D721Med (cell line): Measurements from ENCODE around the gene PHF12.

ENCODE experiments used
- DNase-seq: peaks from one replicate; pipeline ENCODE4 v3.0.0; 2011; ENCODE audit warnings: low spot score; ENCODE audit not compliant: insufficient read length
- FAIRE-seq: peaks from 2 replicates; lab custom pipeline; 2011; peaks lifted over from hg19 to GRCh38; lab: Jason Lieb, UNC
- CTCF ChIP-seq: IDR thresholded peaks from 2 replicates; pipeline ENCODE4 v1.5.1; 2012; ENCODE audit warnings: mild to moderate bottlenecking, control low read depth; ENCODE audit not compliant: insufficient read depth; ENCODE audit errors: missing control alignments

Gene PHF12

GRCh38 chr17:28917465-28917864, 33.9 kb downstream of the PHF12 start:
- DNase-seq (no peak), FAIRE-seq (no peak)
- TF ChIP-seq CTCF, result no peak

- FAIRE-seq (no peak), DNase-seq (no peak)
- TF ChIP-seq CTCF, result no peak
These were observed 34.3 kb downstream of the PHF12 start for GRCh38 chr17:28917029-28917428.

GRCh38 chr17:28916302-28916934, 34.9 kb downstream of the PHF12 start:
- peak; percentile 82 for TF ChIP-seq CTCF
- no peak for FAIRE-seq
- DNase-seq, result peak; percentile 41

DNA sequence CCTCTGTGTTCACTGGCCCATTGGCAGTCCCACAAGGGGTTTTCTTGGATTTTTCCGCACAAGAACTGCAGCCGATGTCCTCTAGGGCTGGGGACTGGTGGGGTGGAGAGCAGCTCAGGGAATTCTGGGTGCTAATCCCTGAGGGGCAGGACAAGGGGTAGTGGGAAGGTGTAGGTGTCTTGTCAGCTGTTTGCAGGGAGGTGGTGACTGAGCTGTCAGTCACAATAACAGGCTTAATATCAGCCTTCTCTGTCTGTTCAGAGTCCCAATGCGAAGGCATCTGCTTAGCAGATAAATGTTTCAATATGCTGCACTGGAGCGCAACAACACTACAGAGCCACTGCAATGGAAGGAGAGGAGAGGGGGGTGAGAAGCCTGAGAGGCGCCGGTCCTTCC, 38.4 kb downstream of the PHF12 start:
- no peak for FAIRE-seq
- no peak for TF ChIP-seq CTCF
- DNase-seq, result no peak

DNA sequence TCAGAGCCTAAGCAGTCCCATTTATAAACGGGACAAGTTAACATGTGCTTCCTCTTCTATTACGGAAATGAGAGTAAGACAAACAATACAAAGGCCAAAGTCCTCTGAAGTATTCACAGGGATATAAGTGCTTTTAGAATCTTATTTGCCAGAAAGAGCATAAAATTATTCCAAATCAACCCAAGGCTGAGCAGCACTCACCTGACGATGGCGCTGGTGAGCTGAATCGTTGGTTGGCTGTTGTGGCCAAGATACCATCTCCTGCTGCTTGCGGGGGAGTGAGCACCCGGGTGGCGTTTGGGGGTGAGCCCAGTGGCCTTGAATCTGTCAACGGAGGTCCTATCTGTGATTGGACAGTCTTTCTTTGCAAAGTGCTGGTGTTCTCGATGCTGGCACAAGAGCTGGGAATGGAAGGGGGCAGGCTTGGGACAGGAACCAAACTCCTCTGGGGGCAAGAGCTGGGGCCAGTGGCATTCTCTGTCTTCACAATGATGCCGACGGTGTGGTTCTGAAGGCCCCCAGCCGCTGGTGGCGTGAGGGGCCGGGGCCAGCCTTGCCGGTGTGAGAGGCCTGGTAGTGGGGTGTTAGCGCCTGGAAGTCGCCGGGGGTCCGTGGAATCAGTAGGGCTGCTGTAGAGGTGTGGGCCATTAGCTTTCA, 38.9 kb downstream of the PHF12 start:
- TF ChIP-seq CTCF, result no peak
- FAIRE-seq (no peak), DNase-seq (no peak)

DNA sequence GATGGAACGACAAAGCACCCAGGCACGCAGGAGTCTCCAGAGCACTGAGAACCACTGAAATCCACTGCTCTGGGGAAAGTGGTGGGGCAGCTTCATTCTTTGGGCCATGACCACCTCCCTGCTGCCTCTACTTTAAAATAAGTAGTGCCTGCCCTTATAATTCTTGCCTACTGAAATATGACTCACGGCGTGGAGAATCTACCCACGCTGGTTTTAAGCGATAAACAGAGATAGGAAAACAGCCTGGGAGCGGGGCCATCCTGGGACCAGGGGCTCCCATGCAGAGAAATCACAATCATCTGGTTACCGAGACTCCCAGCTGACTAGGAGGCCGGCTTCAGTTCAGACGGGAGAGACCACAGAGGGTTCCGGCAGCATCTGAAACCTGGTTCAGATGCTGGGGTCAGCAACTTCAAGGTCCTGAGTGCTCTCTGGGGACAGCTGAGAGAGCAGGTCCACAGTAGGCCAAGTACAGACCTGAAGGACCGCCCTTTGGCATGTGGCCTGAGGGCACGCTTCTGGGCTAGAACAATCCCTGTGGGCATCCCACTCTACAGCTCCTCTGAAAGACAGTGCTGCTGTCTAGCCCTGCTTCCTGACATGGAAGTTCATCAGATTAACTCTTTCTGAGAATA, 39.8 kb downstream of the PHF12 start:
- TF ChIP-seq CTCF, result no peak
- DNase-seq (no peak), FAIRE-seq (no peak)

DNA sequence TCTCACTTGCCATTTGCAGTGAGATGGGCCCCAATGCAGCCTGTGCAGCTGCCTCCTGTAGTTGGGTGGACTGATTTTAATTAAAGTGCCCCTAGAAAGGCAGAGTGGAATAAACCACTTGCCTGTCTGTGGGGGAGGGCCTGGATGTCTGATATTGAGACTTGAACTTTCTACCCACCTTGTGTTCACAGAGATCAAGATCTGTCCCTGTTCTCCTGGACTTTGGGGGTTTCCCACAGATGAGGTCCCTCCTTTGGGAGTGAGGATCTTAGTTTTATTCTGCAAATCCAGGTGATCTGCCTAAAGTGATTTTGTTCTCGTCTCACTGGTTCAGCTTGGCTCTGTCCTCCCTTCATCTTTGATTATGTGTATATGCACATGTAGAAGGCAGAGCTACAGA, 40.8 kb downstream of the PHF12 start:
- DNase-seq (no peak), FAIRE-seq (no peak)
- TF ChIP-seq CTCF, result no peak
